ENCODE measurements around the gene MED19. TPM values are rescaled to one million over a fixed set of nuclear protein-coding genes. Genes with fewer than 3 reads are reported as not detected.
A peak's percentile ranks its signal among the peaks of the same experiment; 100 is the strongest.
"Not testable (repeated sequence)": the region's sequence is repeated elsewhere in the genome, so short reads cannot be mapped to it uniquely, and the experiment has no call there.

Gene MED19
- total and polyA plus RNA-seq, 11 donors = 6.0 to 19.8 (median 6.9) TPM

GRCh38 chr11:57728829-57729228 is 16.8 kb upstream of the MED19 start:
- Histone ChIP-seq H3K4me1 (peaks cover 0 to 10% (median 2%) of the 10 kb centered on the region in 12 donors), H3K4me3 (no peak overlapping the region), H3K9me3 (no peaks in the 10 kb centered on the region), H3K27me3 (no peaks in the 10 kb centered on the region), H3K27ac (no peak overlapping the region), H3K36me3 (peaks cover 0 to 19% (median 0%) of the 10 kb centered on the region in 9 donors)
- no peak for ATAC-seq
- intact Hi-C loops (cut with DNase I) = no loop called here
- 66 to 74% (median 70%) methylated on average over 7 of the region's 7 CpGs for WGBS, 4 donors
- TF ChIP-seq CTCF (IDR thresholded peaks at IDR 0.05) (no peak), POLR2A (IDR thresholded peaks at IDR 0.05) (no peak)
- no peak for DNase-seq

DNA sequence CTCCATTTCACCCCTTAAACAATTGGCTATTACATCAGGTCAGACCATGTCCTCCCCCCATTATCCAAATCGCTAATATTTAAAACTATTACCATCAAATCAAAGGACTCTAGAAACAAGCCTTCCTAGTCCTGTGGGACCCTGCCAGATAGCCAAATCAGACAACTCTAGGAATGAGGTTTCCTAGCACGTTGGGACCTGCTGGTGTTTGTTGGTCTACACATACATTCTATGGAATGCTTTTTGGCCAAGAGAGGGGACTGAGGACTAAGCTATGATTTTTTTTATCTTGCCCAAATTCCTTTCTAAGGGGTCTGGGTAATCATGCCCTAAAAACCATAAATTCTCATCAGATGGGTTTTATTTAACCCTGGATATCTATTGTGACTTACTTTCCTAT is 15.2 kb upstream of the MED19 start:
- H3K4me1 ChIP-seq = peaks cover 0 to 8% (median 2%) of the 10 kb centered on the region in 12 donors
- H3K9me3 ChIP-seq = no peaks in the 10 kb centered on the region
- no peak overlapping the region for H3K27ac ChIP-seq
- no peaks in the 10 kb centered on the region for H3K27me3 ChIP-seq
- TF ChIP-seq POLR2A (IDR thresholded peaks at IDR 0.05) = no peak
- TF ChIP-seq CTCF (IDR thresholded peaks at IDR 0.05) = no peak
- DNase-seq (no peak), ATAC-seq (no peak)
- H3K4me3 ChIP-seq = no peak overlapping the region
- WGBS, 4 donors = 53 to 62% (median 56%) methylated on average over 2 of the region's 2 CpGs
- intact Hi-C loops (cut with DNase I) = no loop called here
- H3K36me3 ChIP-seq = peaks cover 0 to 19% (median 5%) of the 10 kb centered on the region in 9 donors

- intact Hi-C loops (cut with DNase I); H3K4me3 ChIP-seq; DNase-seq; H3K27me3 ChIP-seq; ATAC-seq; H3K27ac ChIP-seq; H3K9me3 ChIP-seq: not testable (repeated sequence)
- peaks cover 0 to 29% (median 19%) of the 10 kb centered on the region in 12 donors for H3K4me1 ChIP-seq
- peaks cover 0 to 37% (median 14%) of the 10 kb centered on the region in 9 donors for H3K36me3 ChIP-seq
- WGBS, 4 donors = 96 to 100% (median 98%) methylated on average over 1 to 34 of the region's 34 CpGs
Observed at GRCh38 chr11:57716726-57717125, 4.7 kb upstream of the MED19 start.

GRCh38 chr11:57713835-57714234 is 1.8 kb upstream of the MED19 start:
- peaks cover 0 to 44% (median 31%) of the 10 kb centered on the region in 12 donors for H3K4me1 ChIP-seq
- H3K9me3 ChIP-seq = no peaks in the 10 kb centered on the region
- peak overlapping the region in 11 of 12 donors; percentile 68 to 100 (median 90) for H3K4me3 ChIP-seq
- DNase-seq (no peak), ATAC-seq (no peak)
- WGBS, 4 donors = 83 to 98% (median 91%) methylated on average over 2 of the region's 2 CpGs
- TF ChIP-seq CTCF (IDR thresholded peaks at IDR 0.05) (no peak), POLR2A (IDR thresholded peaks at IDR 0.05) (no peak)
- no peak overlapping the region for H3K27ac ChIP-seq
- peaks cover 0 to 13% (median 3%) of the 10 kb centered on the region in 9 donors for H3K36me3 ChIP-seq
- intact Hi-C loops (cut with DNase I) = loop anchor here in 4 of 10 donors (2.0 to 5.0 kb wide), 4 partner anchors 47 to 863 kb away; partner anchors contain the start of genes ZDHHC5 (in 2 of the 4), LPXN (in 1 of the 4) and ZFP91 (in 1 of the 4)
- no peaks in the 10 kb centered on the region for H3K27me3 ChIP-seq

All from heart left ventricle (tissue), 16 donors.